HEK293T (cell line): Measurements from ENCODE around the gene RAB9B.
A peak's percentile ranks its signal among the peaks of the same experiment; 100 is the strongest.
"Not testable (repeated sequence)": the region's sequence is repeated elsewhere in the genome, so short reads cannot be mapped to it uniquely, and the experiment has no call there.

Source experiments
- CTCF ChIA-PET: fragments of 350-600 bp; formaldehyde crosslinking; extraction: SDS; loops from one replicate; lab custom pipeline; 2021; ENCODE audit warnings: antibody characterized with exemption, inconsistent platforms; lab: Yijun Ruan, JAX
- POLR2A ChIA-PET: fragments of 350-600 bp; formaldehyde crosslinking; extraction: SDS; loops from one replicate; lab custom pipeline; 2020; ENCODE audit warnings: antibody characterized with exemption, inconsistent platforms; lab: Yijun Ruan, JAX
- DNase-seq: peaks from one replicate; pipeline ENCODE4 v3.0.0; 2012; ENCODE audit warnings: mixed read lengths; ENCODE audit errors: extremely low spot score
- ARNT ChIP-seq: fragments of 450-650 bp; IDR thresholded peaks from 2 replicates; pipeline ENCODE4 v1.6.1; 2017; ENCODE audit warnings: mild to moderate bottlenecking
- BHLHE40 ChIP-seq: fragments of 450-650 bp; IDR thresholded peaks from 2 replicates; pipeline ENCODE4 v1.6.1; 2016; ENCODE audit warnings: mild to moderate bottlenecking, moderate library complexity, borderline replicate concordance
- CTBP1 ChIP-seq: fragments of 450-650 bp; IDR thresholded peaks from 2 replicates; pipeline ENCODE4 v1.6.1; 2016; ENCODE audit warnings: borderline replicate concordance
- ELF4 ChIP-seq: fragments of 450-650 bp; IDR thresholded peaks from 2 replicates; pipeline ENCODE4 v1.6.1; 2017; ENCODE audit warnings: antibody characterized with exemption
- FOXA1 ChIP-seq: fragments of 450-650 bp; IDR thresholded peaks from 2 replicates; pipeline ENCODE4 v1.6.1; 2016; ENCODE audit warnings: mild to moderate bottlenecking
- FOXK2 ChIP-seq: fragments of 450-650 bp; IDR thresholded peaks from 2 replicates; pipeline ENCODE4 v1.6.1; 2016; ENCODE audit warnings: mild to moderate bottlenecking
- FOXM1 ChIP-seq: fragments of 450-650 bp; IDR thresholded peaks from 2 replicates; pipeline ENCODE4 v1.6.1; 2017; ENCODE audit warnings: mild to moderate bottlenecking, borderline replicate concordance
- HDGF ChIP-seq: fragments of 450-650 bp; IDR thresholded peaks from 2 replicates; pipeline ENCODE4 v1.6.1; 2017; ENCODE audit warnings: antibody characterized with exemption, borderline replicate concordance
- L3MBTL2 ChIP-seq: fragments of 450-650 bp; conservative IDR thresholded peaks from 2 replicates; pipeline ENCODE4 v1.6.1; 2016; ENCODE audit warnings: mild to moderate bottlenecking
- LEF1 ChIP-seq: fragments of 450-650 bp; IDR thresholded peaks from 2 replicates; pipeline ENCODE4 v1.6.1; 2017; ENCODE audit warnings: mild to moderate bottlenecking, borderline replicate concordance
- NFRKB ChIP-seq: fragments of 450-650 bp; IDR thresholded peaks from 2 replicates; pipeline ENCODE4 v1.6.1; 2016; ENCODE audit warnings: mild to moderate bottlenecking, moderate library complexity
- PKNOX1 ChIP-seq: fragments of 450-650 bp; IDR thresholded peaks from 2 replicates; pipeline ENCODE4 v1.6.1; 2016
- SP1 ChIP-seq: fragments of 450-650 bp; IDR thresholded peaks from 2 replicates; pipeline ENCODE4 v1.6.1; 2017
- SUZ12 ChIP-seq: fragments of 450-650 bp; IDR thresholded peaks from 2 replicates; pipeline ENCODE4 v1.6.1; 2016; ENCODE audit warnings: mild to moderate bottlenecking
- TARDBP ChIP-seq: fragments of 450-650 bp; IDR thresholded peaks from 2 replicates; pipeline ENCODE4 v1.6.1; 2016
- ZNF384 ChIP-seq: fragments of 450-650 bp; IDR thresholded peaks from 2 replicates; pipeline ENCODE4 v1.6.1; 2016

RAB9B gene

DNA sequence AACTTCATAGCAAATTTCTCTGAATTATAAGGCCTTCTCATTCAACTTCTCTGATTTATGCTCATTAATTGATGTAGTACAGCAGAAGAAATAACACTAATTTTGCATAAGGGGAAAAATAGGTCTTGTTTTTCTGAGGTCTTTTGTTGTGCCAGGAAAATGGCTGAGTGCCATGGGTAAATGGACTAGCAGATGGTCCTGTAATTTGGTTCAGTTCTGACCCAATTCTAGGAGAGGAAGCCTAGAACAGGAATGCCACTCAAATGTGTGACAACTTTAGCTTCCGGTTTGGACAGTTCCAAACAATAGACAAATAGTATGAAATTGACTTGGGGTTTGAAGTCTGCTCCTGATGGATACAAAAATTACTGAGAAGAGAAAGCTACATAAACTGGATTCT, 6.2 kb downstream of the RAB9B start:
- ChIA-PET POLR2A (no interaction called here), CTCF (no interaction called here)
- DNase-seq, result no peak
- no peak for TF ChIP-seq HDGF
- no peak for TF ChIP-seq FOXM1
- 0 out of 2 replicates have a peak, but pooled peaks have one; percentile 3 for TF ChIP-seq PKNOX1
- TF ChIP-seq L3MBTL2, result no peak
- TF ChIP-seq CTBP1, result no peak

DNA sequence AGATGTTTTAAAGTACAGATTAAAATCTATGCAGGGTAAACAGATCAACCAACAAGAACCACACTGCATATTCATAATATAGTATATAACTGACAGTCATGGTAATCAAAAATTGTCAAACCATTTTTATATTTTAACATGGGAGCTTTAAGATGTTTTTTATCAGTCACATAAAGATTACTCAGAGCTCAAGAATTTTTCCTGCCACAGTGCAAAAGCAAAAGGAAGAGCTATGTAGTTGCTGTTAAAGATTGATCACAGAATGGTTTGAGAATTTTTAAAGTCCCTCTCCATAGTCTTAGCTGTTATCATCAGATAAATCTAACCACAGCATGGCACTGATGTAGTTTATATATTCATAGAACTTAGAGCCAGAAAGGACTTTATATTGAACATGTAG, 8.5 kb downstream of the RAB9B start:
- POLR2A ChIA-PET, result interaction anchor here (2.1 kb wide), 1 partner anchor 9 kb away, joined by 10 read pairs; the partner anchor contains the start of gene RAB9B
- DNase-seq, result no peak

DNA sequence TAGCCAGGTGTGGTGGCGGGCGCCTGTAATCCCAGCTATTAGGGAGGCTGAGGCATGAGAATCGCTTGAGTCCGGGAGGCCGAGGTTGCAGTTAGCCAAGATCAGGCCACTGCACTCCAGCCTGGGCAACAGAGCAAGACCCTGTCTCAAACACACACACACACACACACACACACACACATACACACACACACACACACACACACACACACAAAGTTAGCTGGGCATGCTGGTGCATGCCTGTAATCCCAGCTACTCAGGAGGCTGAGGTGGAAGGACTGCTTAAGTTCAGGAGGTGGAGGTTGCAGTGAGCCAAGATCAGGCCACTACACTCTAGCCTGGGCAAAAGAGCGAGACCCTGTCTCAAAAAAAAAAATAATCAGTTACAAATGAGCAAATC, 11.3 kb downstream of the RAB9B start:
- CTCF ChIA-PET, result interaction anchor here (1.8 kb wide), 1 partner anchor 288 kb away, joined by 9 read pairs; no protein-coding TSS in a partner anchor
- POLR2A ChIA-PET, DNase-seq: not testable (repeated sequence)

More for the DNA sequence above, 8.5 kb downstream of the RAB9B start:
- CTCF ChIA-PET, result no interaction called here
- TF ChIP-seq ELF4 (no peak), TARDBP (no peak), PKNOX1 (no peak), FOXA1 (no peak), FOXM1 (no peak), NFRKB (no peak)

DNA sequence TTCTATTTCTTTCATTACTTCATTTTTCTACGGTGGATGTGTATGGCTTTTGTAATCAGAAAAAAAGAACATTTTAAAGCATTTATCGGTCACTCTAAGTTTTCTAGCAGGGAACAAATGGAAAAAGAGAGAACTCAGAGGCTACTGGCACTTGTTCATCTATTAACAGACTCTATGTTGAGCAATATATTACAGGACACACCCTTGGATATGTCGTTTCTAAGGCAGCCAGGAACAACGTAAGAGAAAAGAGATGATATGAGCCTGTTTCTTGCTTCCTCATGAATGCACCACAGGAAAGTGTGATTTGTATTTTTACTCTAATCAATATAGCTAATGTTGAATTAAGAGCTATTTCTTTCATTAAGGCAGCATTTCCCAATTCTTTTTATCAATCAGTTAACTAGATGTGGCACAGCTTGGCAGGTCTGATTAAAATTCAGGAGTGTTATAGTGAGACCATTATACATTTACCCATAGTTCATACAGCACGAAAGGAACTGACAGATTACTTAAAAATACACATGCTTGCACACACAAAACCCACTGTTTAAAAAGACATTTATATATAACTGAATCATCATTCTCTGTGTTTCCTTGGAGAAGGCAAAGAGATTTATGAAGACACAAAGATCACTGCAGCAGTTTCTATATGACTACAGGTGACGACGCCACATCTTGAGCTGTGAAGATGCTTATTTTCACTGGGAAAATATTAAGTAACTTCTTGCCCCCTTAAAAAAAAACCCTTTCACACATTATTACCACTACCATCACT, 13.0 kb downstream of the RAB9B start:
- ChIA-PET POLR2A (interaction anchor here (0.6 kb wide), 1 partner anchor 14 kb away, joined by 3 read pairs; no protein-coding TSS in a partner anchor), CTCF (interaction anchor here (0.6 to 1.8 kb wide), 4 partner anchors 9 to 286 kb away, joined by 3 to 9 read pairs (median 4); no protein-coding TSS in a partner anchor)
- DNase-seq, result no peak
- TF ChIP-seq ZNF384 (no peak), SUZ12 (no peak), ELF4 (no peak), CTBP1 (no peak), FOXM1 (no peak), FOXA1 (no peak), FOXK2 (no peak), BHLHE40 (no peak), TARDBP (no peak), ARNT (no peak), PKNOX1 (no peak), HDGF (no peak), NFRKB (no peak), LEF1 (no peak), SP1 (no peak), L3MBTL2 (no peak)

GRCh38 chrX:103817502-103817901, 14.6 kb downstream of the RAB9B start:
- ChIA-PET POLR2A (no interaction called here), CTCF (interaction anchor here (0.9 to 1.0 kb wide), 2 partner anchors 106 to 110 kb away, joined by 3 read pairs; no protein-coding TSS in a partner anchor)
- TF ChIP-seq BHLHE40, result no peak
- no peak for TF ChIP-seq TARDBP
- TF ChIP-seq ELF4, result no peak
- no peak for TF ChIP-seq SP1
- TF ChIP-seq FOXA1, result no peak
- no peak for TF ChIP-seq FOXK2
- TF ChIP-seq ZNF384, result no peak
- TF ChIP-seq L3MBTL2, result no peak
- TF ChIP-seq HDGF, result no peak
- TF ChIP-seq ARNT, result no peak
- no peak for TF ChIP-seq FOXM1
- TF ChIP-seq CTBP1, result no peak
- TF ChIP-seq LEF1, result no peak
- no peak for TF ChIP-seq NFRKB
- TF ChIP-seq PKNOX1, result no peak
- TF ChIP-seq SUZ12, result no peak
- peak; percentile 59 for DNase-seq

GRCh38 chrX:103817101-103817500, 15.0 kb downstream of the RAB9B start:
- POLR2A ChIA-PET, DNase-seq: not testable (repeated sequence)
- TF ChIP-seq L3MBTL2, result peak; percentile 25; the same call in 1 of the 2 replicates
- CTCF ChIA-PET, result interaction anchor here (0.9 to 1.0 kb wide), 2 partner anchors 105 to 110 kb away, joined by 3 read pairs; no protein-coding TSS in a partner anchor
